Skeletal muscle tissue (tissue), 4 donors: Measurements from ENCODE around the gene ELAVL1. TPM values are rescaled to one million over a fixed set of nuclear protein-coding genes. Genes with fewer than 3 reads are reported as not detected.

Experiments
- H3K27ac ChIP-seq: one replicate; pipeline ENCODE4 v1.7.0; 2013; ENCODE audit warnings: mild to moderate bottlenecking, low read depth, low read length, inconsistent platforms
- H3K27me3 ChIP-seq, 3 donors: one replicate each; pipeline ENCODE4 v1.7.0; 2013; ENCODE audit warnings: low read length in 3 of 3; ENCODE audit not compliant: control insufficient read depth in 3 of 3, insufficient read depth in 3 of 3
- H3K36me3 ChIP-seq, 3 donors: one replicate each; pipeline ENCODE4 v1.7.0; 2013; ENCODE audit warnings: low read length in 3 of 3; ENCODE audit not compliant: control insufficient read depth in 3 of 3, insufficient read depth in 3 of 3
- H3K4me1 ChIP-seq, 3 donors: one replicate each; pipeline ENCODE4 v1.7.0; 2013; ENCODE audit warnings: low read length in 3 of 3, mild to moderate bottlenecking in 3 of 3; ENCODE audit not compliant: control insufficient read depth in 3 of 3, insufficient read depth in 3 of 3
- H3K4me3 ChIP-seq, 3 donors: one replicate each; pipeline ENCODE4 v1.7.0; 2013; ENCODE audit warnings: low read length in 3 of 3
- H3K9ac ChIP-seq, 3 donors: one replicate each; pipeline ENCODE4 v1.7.0; 2013; ENCODE audit warnings: low read length in 3 of 3, mild to moderate bottlenecking in 3 of 3, moderate library complexity in 2 of 3, low read depth in 1 of 3
- H3K9me3 ChIP-seq, 3 donors: one replicate each; pipeline ENCODE4 v1.7.0; 2013; ENCODE audit warnings: low read length in 3 of 3; ENCODE audit not compliant: control insufficient read depth in 3 of 3
- total RNA-seq: library from RNA; depleted of rRNA; stranded (reverse); fragments of >200 nt; gene quantifications from one replicate; pipeline ENCODE4 v1.2.3, GENCODE V29; 2014
- donor health status: Osteomylitis.

Gene ELAVL1
- total RNA-seq, 1 donor from 2014 or later, result 16.7 TPM

GRCh38 chr19:7973883-7974282, 31.6 kb downstream of the ELAVL1 start:
- Histone ChIP-seq H3K27ac (no peak overlapping the region), H3K9me3 (no peaks in the 10 kb centered on the region), H3K36me3 (peaks cover 21 to 36% (median 28%) of the 10 kb centered on the region in 3 donors), H3K27me3 (no peaks in the 10 kb centered on the region), H3K4me1 (peaks cover 26 to 38% (median 38%) of the 10 kb centered on the region in 3 donors), H3K9ac (peak overlapping the region in 1 of 3 donors; percentile 8), H3K4me3 (no peak overlapping the region)

DNA sequence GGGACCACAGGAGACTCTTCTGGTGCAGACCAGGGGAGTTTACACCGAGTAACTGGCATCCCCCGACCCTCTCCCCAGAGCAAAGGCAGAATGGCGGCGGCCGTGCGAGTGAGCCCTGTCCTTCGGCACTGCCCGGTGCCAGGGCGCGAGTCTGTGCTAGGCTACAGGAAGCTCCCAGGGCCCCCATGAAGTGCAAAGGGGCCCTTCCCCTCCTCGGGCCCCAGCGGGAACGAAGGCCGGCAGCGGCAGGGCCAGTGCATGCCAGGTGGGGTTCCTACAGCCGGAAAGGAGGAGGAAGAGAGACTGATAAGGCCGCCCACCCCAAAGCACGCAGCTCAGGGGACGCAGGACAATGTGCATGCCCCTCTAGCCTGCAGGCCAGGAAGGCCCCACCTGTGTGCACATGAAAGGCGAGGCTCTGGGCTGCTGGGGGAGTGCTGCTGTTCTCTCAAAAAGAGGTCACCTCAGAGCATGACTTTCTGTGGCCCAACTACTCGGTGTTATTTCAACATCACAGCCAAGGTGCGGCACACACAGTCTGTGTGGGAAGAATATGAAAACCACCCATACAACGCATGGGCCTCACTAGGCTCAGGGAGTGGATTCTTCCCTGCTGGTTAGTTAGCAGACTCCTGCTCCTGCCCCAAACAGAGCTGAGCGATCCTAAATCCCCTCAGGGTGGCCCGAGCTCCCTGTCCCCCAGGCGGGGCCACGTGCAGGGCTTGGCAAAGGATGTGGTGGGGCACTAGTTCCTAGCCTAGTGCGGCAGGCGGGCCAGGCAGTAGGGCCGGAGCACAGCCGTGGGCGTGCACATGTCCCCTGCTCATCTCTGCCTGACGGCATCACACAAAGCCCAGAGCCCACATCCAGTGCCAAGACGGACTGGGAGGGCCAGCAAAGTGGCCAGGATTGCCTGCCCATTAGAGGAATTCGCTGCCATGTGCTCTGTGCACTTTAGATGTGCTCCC, 33.6 kb downstream of the ELAVL1 start:
- no peak overlapping the region for H3K4me3 ChIP-seq
- H3K27ac ChIP-seq, result no peak overlapping the region
- peaks cover 21 to 25% (median 24%) of the 10 kb centered on the region in 3 donors for H3K4me1 ChIP-seq
- no peaks in the 10 kb centered on the region for H3K9me3 ChIP-seq
- no peaks in the 10 kb centered on the region for H3K27me3 ChIP-seq
- no peak overlapping the region for H3K9ac ChIP-seq
- peaks cover 30 to 44% (median 33%) of the 10 kb centered on the region in 3 donors for H3K36me3 ChIP-seq

DNA sequence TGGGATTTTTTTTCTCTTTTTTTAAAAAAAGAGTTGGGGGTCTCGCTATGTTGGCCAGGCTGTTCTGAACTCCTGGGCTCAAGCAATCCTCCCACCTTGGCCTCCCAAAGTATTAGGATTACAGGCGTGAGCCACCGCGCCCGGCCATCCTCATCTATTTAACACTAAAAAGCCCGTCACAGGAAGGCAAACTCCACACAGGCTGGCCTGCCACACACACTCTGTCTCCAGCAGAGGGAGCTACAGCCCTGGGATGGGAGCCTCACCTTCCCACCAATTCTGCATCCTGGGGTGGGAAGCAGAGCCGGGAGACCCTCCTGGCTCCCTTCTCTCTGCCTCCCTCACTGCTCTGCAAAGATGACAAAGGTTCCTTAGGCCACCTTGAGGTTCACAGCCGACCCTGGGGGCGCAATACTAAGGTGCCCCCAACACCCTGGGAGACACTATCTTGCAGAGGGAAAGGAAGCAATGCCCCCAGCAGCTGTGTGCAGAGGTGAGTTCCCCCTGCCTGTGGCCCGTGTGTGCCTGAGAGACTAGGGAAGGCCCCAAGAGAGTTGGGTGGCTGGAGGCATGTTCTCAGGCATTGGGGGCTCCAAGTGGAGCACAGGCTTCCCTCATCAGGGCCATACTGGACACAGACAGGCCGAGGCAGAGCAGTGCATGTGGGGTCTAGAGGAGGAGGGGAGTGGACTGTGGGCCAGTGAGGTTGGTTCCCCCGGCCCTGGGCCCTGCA, 34.6 kb downstream of the ELAVL1 start:
- H3K4me3 ChIP-seq, result no peak overlapping the region
- H3K9me3 ChIP-seq, result no peaks in the 10 kb centered on the region
- no peaks in the 10 kb centered on the region for H3K27me3 ChIP-seq
- H3K36me3 ChIP-seq, result peaks cover 37 to 50% (median 41%) of the 10 kb centered on the region in 3 donors
- peaks cover 21 to 25% (median 24%) of the 10 kb centered on the region in 3 donors for H3K4me1 ChIP-seq
- H3K9ac ChIP-seq, result peak overlapping the region in 1 of 3 donors; percentile 33
- H3K27ac ChIP-seq, result no peak overlapping the region

DNA sequence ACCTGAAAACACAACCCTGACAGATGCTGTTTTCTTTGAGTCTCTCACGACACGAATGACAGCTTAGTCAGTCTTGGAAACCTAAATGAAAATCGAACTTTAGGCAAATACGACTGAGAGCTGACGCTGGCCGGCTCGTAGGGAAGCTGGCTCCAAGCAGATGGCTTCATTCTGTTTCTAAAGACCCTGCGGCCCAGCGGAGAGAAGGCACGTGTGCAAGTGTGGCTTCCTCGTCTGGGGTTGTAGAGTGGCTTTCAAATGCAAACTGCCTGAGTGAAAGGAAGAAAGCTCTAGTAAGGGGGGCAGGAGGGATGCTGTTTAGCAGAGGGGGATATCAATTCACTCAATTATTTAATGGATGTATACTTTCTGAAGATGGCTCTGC, 35.9 kb downstream of the ELAVL1 start:
- Histone ChIP-seq H3K9ac (no peak overlapping the region), H3K4me1 (peaks cover 10 to 12% (median 11%) of the 10 kb centered on the region in 3 donors), H3K36me3 (peaks cover 39 to 54% (median 53%) of the 10 kb centered on the region in 3 donors), H3K4me3 (no peak overlapping the region), H3K9me3 (no peaks in the 10 kb centered on the region), H3K27ac (no peak overlapping the region), H3K27me3 (no peaks in the 10 kb centered on the region)

GRCh38 chr19:7968796-7969554, 36.5 kb downstream of the ELAVL1 start:
- Histone ChIP-seq H3K36me3 (peaks cover 39 to 58% (median 53%) of the 10 kb centered on the region in 3 donors), H3K27ac (no peak overlapping the region)

GRCh38 chr19:7968008-7968795, 37.2 kb downstream of the ELAVL1 start:
- no peaks in the 10 kb centered on the region for H3K4me1 ChIP-seq
- H3K9me3 ChIP-seq, result no peaks in the 10 kb centered on the region
- no peak overlapping the region for H3K27ac ChIP-seq
- H3K27me3 ChIP-seq, result no peaks in the 10 kb centered on the region
- peaks cover 39 to 58% (median 53%) of the 10 kb centered on the region in 3 donors for H3K36me3 ChIP-seq
- H3K9ac ChIP-seq, result peak overlapping the region in 1 of 3 donors; percentile 8
- H3K4me3 ChIP-seq, result no peak overlapping the region

More at GRCh38 chr19:7968796-7969554, 36.5 kb downstream of the ELAVL1 start:
- Histone ChIP-seq H3K9ac (no peak overlapping the region), H3K27me3 (no peaks in the 10 kb centered on the region), H3K9me3 (no peaks in the 10 kb centered on the region), H3K4me1 (peaks cover 5 to 6% (median 6%) of the 10 kb centered on the region in 3 donors), H3K4me3 (no peak overlapping the region)

DNA sequence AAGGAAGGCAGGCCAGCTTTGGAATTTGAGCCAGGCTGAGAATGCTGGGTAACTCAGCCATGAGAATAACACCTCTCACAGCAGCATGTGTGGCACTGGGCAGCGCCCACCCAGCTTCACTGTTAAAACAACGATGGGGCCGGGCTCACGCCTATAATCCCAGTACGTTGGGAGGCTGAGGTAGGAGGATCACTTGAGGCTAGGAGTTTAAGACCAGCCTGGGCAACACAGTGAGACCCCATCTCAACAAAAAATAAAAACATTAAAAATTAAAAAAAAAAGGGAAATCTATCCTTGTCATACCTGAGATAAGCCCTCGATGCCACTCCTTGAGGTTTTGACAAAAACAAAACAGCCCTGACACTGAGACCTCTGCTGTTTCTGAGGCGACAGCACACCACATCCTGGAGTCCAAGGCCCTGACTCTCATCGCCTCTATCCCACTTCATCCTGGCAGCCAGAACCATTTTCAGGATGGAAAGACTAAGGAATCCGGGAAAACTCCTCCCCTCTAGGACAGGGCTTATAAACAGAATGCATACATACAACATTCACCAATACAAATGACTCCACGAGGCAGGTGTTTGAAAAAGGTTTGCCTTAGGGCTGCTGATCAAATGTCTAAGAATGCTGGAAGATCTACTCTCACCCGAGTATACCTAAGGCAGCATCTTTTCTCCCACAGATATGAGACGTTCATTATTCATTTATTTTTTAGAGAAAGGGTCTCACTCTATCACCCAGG, 39.3 kb downstream of the ELAVL1 start:
- Histone ChIP-seq H3K9me3 (no peaks in the 10 kb centered on the region), H3K27me3 (no peaks in the 10 kb centered on the region), H3K4me1 (no peaks in the 10 kb centered on the region), H3K4me3 (no peak overlapping the region), H3K36me3 (peaks cover 47 to 58% (median 53%) of the 10 kb centered on the region in 3 donors), H3K9ac (no peak overlapping the region), H3K27ac (no peak overlapping the region)

DNA sequence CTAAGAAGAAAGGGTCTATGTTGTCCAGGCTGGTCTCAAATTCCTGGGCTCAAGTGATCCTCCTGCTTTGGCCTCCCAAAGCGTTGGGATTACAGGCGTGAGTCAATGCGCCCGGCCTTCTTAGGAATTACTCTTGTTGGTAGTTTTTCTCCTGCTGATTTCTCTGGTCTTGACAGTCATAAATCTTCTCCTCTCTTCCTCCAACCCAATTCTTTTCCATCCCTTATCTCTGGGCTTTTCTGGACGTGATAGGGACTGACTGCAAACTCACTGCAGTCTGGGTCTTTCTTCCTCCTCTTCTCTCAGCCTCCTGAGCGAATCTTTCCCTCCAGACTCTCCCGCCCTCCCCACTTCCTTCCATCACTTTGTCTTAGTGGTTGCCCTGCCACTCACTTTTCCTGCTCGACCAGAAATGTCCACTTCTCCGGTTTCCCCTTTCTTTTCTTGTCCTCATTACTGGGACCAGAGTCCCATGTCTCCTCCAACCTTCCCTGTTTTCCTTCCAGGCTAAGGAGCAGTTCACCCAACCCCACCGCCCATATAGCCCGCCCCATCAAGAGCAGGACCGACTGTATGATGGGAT, 40.1 kb downstream of the ELAVL1 start:
- H3K9ac ChIP-seq, result no peak overlapping the region
- no peaks in the 10 kb centered on the region for H3K9me3 ChIP-seq
- H3K36me3 ChIP-seq, result peaks cover 52 to 64% (median 52%) of the 10 kb centered on the region in 3 donors
- no peak overlapping the region for H3K4me3 ChIP-seq
- no peaks in the 10 kb centered on the region for H3K4me1 ChIP-seq
- H3K27me3 ChIP-seq, result no peaks in the 10 kb centered on the region
- H3K27ac ChIP-seq, result no peak overlapping the region
